Neural progenitor cell (in vitro differentiated cells): Measurements from ENCODE around the gene RXFP1. TPM values are rescaled to one million over a fixed set of nuclear protein-coding genes. Genes with fewer than 3 reads are reported as not detected.

Source experiments
- DNase-seq: peaks from one replicate; pipeline ENCODE4 v3.0.0-alpha.2; 2016; ENCODE audit warnings: low spot score
- H2AFZ ChIP-seq: fragments of 200-600 bp; sonication (generic); replicated peaks from 2 replicates; pipeline ENCODE4 v1.6.1; 2016; ENCODE audit warnings: antibody characterized with exemption
- H3F3A ChIP-seq: fragments of 200-600 bp; sonication (generic); 2 replicates; pipeline ENCODE4 v1.6.1; 2016; ENCODE audit warnings: antibody characterized with exemption, low read depth
- H3K27ac ChIP-seq: fragments of 200-600 bp; sonication (generic); 2 replicates; pipeline ENCODE4 v1.5.1; 2016; ENCODE audit warnings: mild to moderate bottlenecking
- H3K27me3 ChIP-seq: fragments of 200-600 bp; sonication (generic); 2 replicates; pipeline ENCODE4 v1.6.1; 2016; ENCODE audit warnings: mild to moderate bottlenecking, moderate library complexity
- H3K36me3 ChIP-seq: fragments of 200-600 bp; sonication (generic); 2 replicates; pipeline ENCODE4 v1.5.1; 2016
- H3K4me1 ChIP-seq: fragments of 200-600 bp; sonication (generic); 2 replicates; pipeline ENCODE4 v1.6.1; 2016; ENCODE audit warnings: mixed run types
- H3K4me2 ChIP-seq: fragments of 200-600 bp; sonication (generic); 2 replicates; pipeline ENCODE4 v1.6.1; 2016
- H3K4me3 ChIP-seq: fragments of 200-600 bp; sonication (generic); 2 replicates; pipeline ENCODE4 v1.5.1; 2016
- H3K79me2 ChIP-seq: fragments of 200-600 bp; sonication (generic); 2 replicates; pipeline ENCODE4 v1.6.1; 2016; ENCODE audit warnings: low read depth
- H3K9ac ChIP-seq: fragments of 200-600 bp; sonication (generic); 2 replicates; pipeline ENCODE4 v1.6.1; 2016
- H3K9me3 ChIP-seq: fragments of 200-600 bp; sonication (generic); 2 replicates; pipeline ENCODE4 v1.5.1; 2016; ENCODE audit warnings: low read depth
- H4K20me1 ChIP-seq: fragments of 200-600 bp; sonication (generic); 2 replicates; pipeline ENCODE4 v1.6.1; 2016; ENCODE audit warnings: low read depth
- H3K27ac Mint-ChIP-seq: 3 replicates; pipeline ENCODE4 v1.8.0; 2021; ENCODE audit warnings: mixed read lengths
- H3K27me3 Mint-ChIP-seq: 2 replicates; pipeline ENCODE4 v1.8.0; 2022; ENCODE audit warnings: low read depth, mild to moderate bottlenecking, inconsistent platforms, moderate library complexity, mixed read lengths; ENCODE audit not compliant: insufficient read depth
- H3K36me3 Mint-ChIP-seq: 3 replicates; pipeline ENCODE4 v1.8.0; 2021; ENCODE audit warnings: mixed read lengths
- H3K4me1 Mint-ChIP-seq: 3 replicates; pipeline ENCODE4 v1.8.0; 2021; ENCODE audit warnings: mixed read lengths
- H3K4me3 Mint-ChIP-seq: 3 replicates; pipeline ENCODE4 v1.8.0; 2021; ENCODE audit warnings: mild to moderate bottlenecking, moderate library complexity, mixed read lengths
- H3K9me3 Mint-ChIP-seq: 3 replicates; pipeline ENCODE4 v1.8.0; 2020; ENCODE audit warnings: mixed read lengths
- CTCF ChIP-seq: fragments of 200-600 bp; sonication (generic); IDR thresholded peaks from 2 replicates; pipeline ENCODE4 v1.5.1; 2017; ENCODE audit warnings: antibody characterized with exemption, mild to moderate bottlenecking
- EZH2 ChIP-seq: fragments of 200-600 bp; sonication (generic); IDR thresholded peaks from 2 replicates; pipeline ENCODE4 v1.6.1; 2017; ENCODE audit warnings: antibody characterized with exemption, mild to moderate bottlenecking, moderate library complexity
- EZH2phosphoT487 ChIP-seq: fragments of 200-600 bp; sonication (generic); IDR thresholded peaks from 2 replicates; pipeline ENCODE4 v1.6.1; 2017; ENCODE audit warnings: antibody characterized with exemption
- total RNA-seq: library from RNA; depleted of rRNA; stranded (reverse); fragments of >200 nt; gene quantifications from 2 replicates; pipeline ENCODE4 v1.2.3, GENCODE V29; 2015; ENCODE audit warnings: low replicate concordance

RXFP1 gene
- total RNA-seq, 1 donor from 2014 or later = not detected

- no peaks in the 10 kb centered on the region for H3K4me1 ChIP-seq
- H3K27me3 ChIP-seq = no peaks in the 10 kb centered on the region
- H3K4me3 ChIP-seq = no peak overlapping the region
- TF ChIP-seq EZH2phosphoT487 (no peak), EZH2 (no peak), CTCF (no peak)
- H3F3A ChIP-seq = no peaks in the 10 kb centered on the region
- no peak overlapping the region for H3K9ac ChIP-seq
- H3K4me2 ChIP-seq = no peak overlapping the region
- no peak overlapping the region for H3K27ac ChIP-seq
- H3K27ac Mint-ChIP-seq = no peak overlapping the region
- H3K9me3 ChIP-seq = no peaks in the 10 kb centered on the region
- no peak for DNase-seq
- no peaks in the 10 kb centered on the region for H3K27me3 Mint-ChIP-seq
- no peak overlapping the region for H2AFZ ChIP-seq
- H4K20me1 ChIP-seq = no peaks in the 10 kb centered on the region
- no peak overlapping the region for H3K4me3 Mint-ChIP-seq
- H3K9me3 Mint-ChIP-seq = no peaks in the 10 kb centered on the region
- H3K36me3 Mint-ChIP-seq = no peaks in the 10 kb centered on the region
- no peaks in the 10 kb centered on the region for H3K79me2 ChIP-seq
- no peaks in the 10 kb centered on the region for H3K36me3 ChIP-seq
- H3K4me1 Mint-ChIP-seq = no peaks in the 10 kb centered on the region
These were observed 66.6 kb downstream of the RXFP1 start for GRCh38 chr4:158588285-158588684.

- no peak for DNase-seq
- Histone ChIP-seq H3K4me2 (no peak overlapping the region), H2AFZ (peak overlapping the region; percentile 3), H3K9me3 (no peaks in the 10 kb centered on the region), H3F3A (no peaks in the 10 kb centered on the region), H3K4me1 (no peaks in the 10 kb centered on the region), H3K27me3 (no peaks in the 10 kb centered on the region), H3K4me3 (no peak overlapping the region), H3K9ac (no peak overlapping the region), H3K36me3 (no peaks in the 10 kb centered on the region), H3K27ac (no peak overlapping the region), H4K20me1 (no peaks in the 10 kb centered on the region), H3K79me2 (no peaks in the 10 kb centered on the region)
- Mint-ChIP-seq H3K27ac (no peak overlapping the region), H3K36me3 (no peaks in the 10 kb centered on the region), H3K4me3 (no peak overlapping the region), H3K4me1 (no peaks in the 10 kb centered on the region), H3K27me3 (no peaks in the 10 kb centered on the region), H3K9me3 (no peaks in the 10 kb centered on the region)
- TF ChIP-seq CTCF = no peak
- TF ChIP-seq EZH2phosphoT487 = no peak
- TF ChIP-seq EZH2 = no peak
These were observed 67.1 kb downstream of the RXFP1 start for GRCh38 chr4:158588777-158589176.

- no peak overlapping the region for H3K4me3 ChIP-seq
- no peak overlapping the region for H3K27ac Mint-ChIP-seq
- H3K36me3 ChIP-seq = no peaks in the 10 kb centered on the region
- H2AFZ ChIP-seq = no peak overlapping the region
- no peak overlapping the region for H3K4me3 Mint-ChIP-seq
- H3K27ac ChIP-seq = no peak overlapping the region
- H3F3A ChIP-seq = no peaks in the 10 kb centered on the region
- no peaks in the 10 kb centered on the region for H3K4me1 Mint-ChIP-seq
- H3K27me3 ChIP-seq = no peaks in the 10 kb centered on the region
- no peaks in the 10 kb centered on the region for H4K20me1 ChIP-seq
- no peaks in the 10 kb centered on the region for H3K36me3 Mint-ChIP-seq
- H3K4me1 ChIP-seq = no peaks in the 10 kb centered on the region
- H3K27me3 Mint-ChIP-seq = no peaks in the 10 kb centered on the region
- H3K9ac ChIP-seq = no peak overlapping the region
- DNase-seq = no peak
- no peaks in the 10 kb centered on the region for H3K9me3 ChIP-seq
- H3K79me2 ChIP-seq = no peaks in the 10 kb centered on the region
- TF ChIP-seq CTCF (no peak), EZH2phosphoT487 (no peak), EZH2 (no peak)
- no peaks in the 10 kb centered on the region for H3K9me3 Mint-ChIP-seq
- no peak overlapping the region for H3K4me2 ChIP-seq
These were observed 68.6 kb downstream of the RXFP1 start for GRCh38 chr4:158590306-158590705.

GRCh38 chr4:158590824-158591223 is 69.1 kb downstream of the RXFP1 start:
- Mint-ChIP-seq H3K4me1 (no peaks in the 10 kb centered on the region), H3K27ac (no peak overlapping the region), H3K36me3 (no peaks in the 10 kb centered on the region), H3K4me3 (no peak overlapping the region), H3K27me3 (no peaks in the 10 kb centered on the region), H3K9me3 (no peaks in the 10 kb centered on the region)
- Histone ChIP-seq H3K4me2 (no peak overlapping the region), H3K4me1 (no peaks in the 10 kb centered on the region), H3K9me3 (no peaks in the 10 kb centered on the region), H3K27me3 (no peaks in the 10 kb centered on the region), H2AFZ (no peak overlapping the region), H3K9ac (no peak overlapping the region), H3F3A (no peaks in the 10 kb centered on the region), H4K20me1 (no peaks in the 10 kb centered on the region), H3K79me2 (no peaks in the 10 kb centered on the region), H3K36me3 (no peaks in the 10 kb centered on the region), H3K27ac (no peak overlapping the region), H3K4me3 (no peak overlapping the region)
- TF ChIP-seq EZH2 (no peak), CTCF (no peak), EZH2phosphoT487 (no peak)
- no peak for DNase-seq
